NCI-H69 (cell line): ENCODE results near the gene ZNF408.

Source experiments
- DNase-seq: peaks from one replicate; lab custom pipeline; 2025; lab: John Stamatoyannopoulos, UW

The ZNF408 gene

GRCh38 chr11:46727952-46728658, 27.3 kb downstream of the ZNF408 start:
- no peak for DNase-seq

- DNase-seq: no peak
Observed at GRCh38 chr11:46728659-46729040, 27.8 kb downstream of the ZNF408 start.

- no peak for DNase-seq
Observed at GRCh38 chr11:46729110-46730027, 28.5 kb downstream of the ZNF408 start.

GRCh38 chr11:46731545-46731944, 30.7 kb downstream of the ZNF408 start:
- DNase-seq: no peak

- no peak for DNase-seq
Observed at GRCh38 chr11:46733234-46733633, 32.4 kb downstream of the ZNF408 start.

GRCh38 chr11:46736146-46736545, 35.3 kb downstream of the ZNF408 start:
- no peak for DNase-seq

GRCh38 chr11:46736615-46737014, 35.8 kb downstream of the ZNF408 start:
- DNase-seq: no peak

GRCh38 chr11:46737699-46738098, 36.9 kb downstream of the ZNF408 start:
- no peak for DNase-seq

- peak; percentile 14 for DNase-seq
Observed at GRCh38 chr11:46738887-46739286, 38.1 kb downstream of the ZNF408 start.

GRCh38 chr11:46741600-46742484, 41.0 kb downstream of the ZNF408 start:
- DNase-seq: no peak

- DNase-seq: no peak
Observed at GRCh38 chr11:46743043-46743442, 42.2 kb downstream of the ZNF408 start.

- DNase-seq: peak; percentile 48
Observed at GRCh38 chr11:46743693-46744339, 43.0 kb downstream of the ZNF408 start.

- DNase-seq: no peak
Observed at GRCh38 chr11:46745328-46745727, 44.5 kb downstream of the ZNF408 start.

GRCh38 chr11:46745995-46746394, 45.2 kb downstream of the ZNF408 start:
- DNase-seq: no peak

GRCh38 chr11:46747150-46747549, 46.3 kb downstream of the ZNF408 start:
- no peak for DNase-seq
